NCI-H1105 (cell line): Measurements from ENCODE around the gene SLC38A10.
A peak's percentile ranks its signal among the peaks of the same experiment; 100 is the strongest.

ENCODE experiments used
- DNase-seq: peaks from one replicate; lab custom pipeline; 2025; lab: John Stamatoyannopoulos, UW

SLC38A10 gene

GRCh38 chr17:81241648-81242420, 53.3 kb downstream of the SLC38A10 start:
- no peak for DNase-seq

- no peak for DNase-seq
These were observed 53.9 kb downstream of the SLC38A10 start for GRCh38 chr17:81241203-81241602.

- no peak for DNase-seq
These were observed 54.3 kb downstream of the SLC38A10 start for GRCh38 chr17:81240761-81241160.

- no peak for DNase-seq
These were observed 55.2 kb downstream of the SLC38A10 start for GRCh38 chr17:81239714-81240555.

- DNase-seq, result peak; percentile 98
These were observed 56.0 kb downstream of the SLC38A10 start, which contains the start of the genes NDUFAF8 and TEPSIN for GRCh38 chr17:81238815-81239713. Gene NDUFAF8, plus strand, starts transcription at chr17:81239318. Its CDS starts 46 bp downstream, at chr17:81239364. Gene TEPSIN, minus strand, starts transcription at chr17:81239055. Its CDS starts 22 bp downstream, at chr17:81239033.

- DNase-seq, result no peak
These were observed 56.7 kb downstream of the SLC38A10 start for GRCh38 chr17:81238490-81238814.

- DNase-seq, result no peak
These were observed 57.3 kb downstream of the SLC38A10 start for GRCh38 chr17:81237591-81238489.

GRCh38 chr17:81236784-81237183, 58.3 kb downstream of the SLC38A10 start:
- no peak for DNase-seq

GRCh38 chr17:81235822-81236740, 59.0 kb downstream of the SLC38A10 start:
- DNase-seq, result no peak

- DNase-seq, result no peak
These were observed 59.9 kb downstream of the SLC38A10 start for GRCh38 chr17:81234940-81235821.

- no peak for DNase-seq
These were observed 60.6 kb downstream of the SLC38A10 start for GRCh38 chr17:81234506-81234855.

- no peak for DNase-seq
These were observed 61.1 kb downstream of the SLC38A10 start for GRCh38 chr17:81233811-81234505.

- no peak for DNase-seq
These were observed 61.8 kb downstream of the SLC38A10 start for GRCh38 chr17:81233316-81233715.

GRCh38 chr17:81232616-81233241, 62.4 kb downstream of the SLC38A10 start:
- DNase-seq, result no peak

GRCh38 chr17:81231766-81232581, 63.1 kb downstream of the SLC38A10 start:
- no peak for DNase-seq

- DNase-seq, result no peak
These were observed 63.9 kb downstream of the SLC38A10 start for GRCh38 chr17:81231121-81231645.
